HepG2 (cell line): ENCODE results near the gene AARSD1. TPM values are rescaled to one million over a fixed set of nuclear protein-coding genes. Genes with fewer than 3 reads are reported as not detected.

Experiments used
- MTF1 ChIP-seq: sonication (generic); formaldehyde crosslinking; IDR thresholded peaks from 2 replicates; pipeline ENCODE4 v1.5.0; 2020; ENCODE audit warnings: missing genetic modification reagents
- SAFB2 ChIP-seq: sonication (generic); formaldehyde crosslinking; IDR thresholded peaks from 2 replicates; pipeline ENCODE4 v1.5.1; 2020; ENCODE audit warnings: missing genetic modification reagents, low read depth, mild to moderate bottlenecking, borderline replicate concordance
- ZNF264 ChIP-seq: sonication (generic); formaldehyde crosslinking; IDR thresholded peaks from 2 replicates; pipeline ENCODE4 v1.4.0; 2020; ENCODE audit warnings: missing genetic modification reagents
- polyA plus RNA-seq, 8 experiments: library from polyadenylated mRNA; depleted of rRNA in 3 of 8; stranded (reverse) in 7 of 8; unstranded in 1 of 8; fragments of >200 nt; fragmentation: Illumina TruSeq in 4 of 8; extraction: Trizol in 4 of 8; gene quantifications; 2 replicates each; pipeline versions ENCODE4 v1.2.1 to v1.2.3, GENCODE V29; 2011 to 2016; ENCODE audit warnings: low read depth in 4 of 8, missing spikeins in 1 of 8, mixed read lengths in 1 of 8; ENCODE audit not compliant: insufficient read depth in 1 of 8
- total RNA-seq, 5 experiments: library from RNA; depleted of rRNA; stranded (reverse); fragments of >200 nt; fragmentation: Illumina TruSeq; extraction: Trizol; gene quantifications; 2 replicates each; pipeline ENCODE4 v1.2.3, GENCODE V29; 2016; ENCODE audit warnings: low read depth in 1 of 5
- TF ChIP-seq, protein P1 (sequence below): sonication (generic); formaldehyde crosslinking; IDR thresholded peaks from 2 replicates; pipeline ENCODE4 v1.4.0; 2020; ENCODE audit warnings: mild to moderate bottlenecking, missing genetic modification reagents, borderline replicate concordance
- TF ChIP-seq, protein P2 (sequence below): sonication (generic); formaldehyde crosslinking; IDR thresholded peaks from 2 replicates; pipeline ENCODE4 v1.5.0; 2020; ENCODE audit warnings: mild to moderate bottlenecking, missing genetic modification reagents, borderline replicate concordance
- TF ChIP-seq, protein P3 (sequence below): sonication (generic); formaldehyde crosslinking; IDR thresholded peaks from 2 replicates; pipeline ENCODE4 v1.4.0; 2020; ENCODE audit warnings: missing genetic modification reagents
- TF ChIP-seq, protein P4 (sequence below): IDR thresholded peaks from 2 replicates; pipeline ENCODE4 v1.4.0; 2020; ENCODE audit warnings: mild to moderate bottlenecking, missing genetic modification reagents
- TF ChIP-seq, protein P5 (sequence below): IDR thresholded peaks from 2 replicates; pipeline ENCODE4 v1.6.1; 2012; ENCODE audit warnings: inconsistent platforms

Gene AARSD1
- total and polyA plus RNA-seq, 2 of the 13 experiments (the other 11 are each of a cell fraction or from before 2014, with no cell fraction given), result 24.7 to 29.3 TPM

DNA sequence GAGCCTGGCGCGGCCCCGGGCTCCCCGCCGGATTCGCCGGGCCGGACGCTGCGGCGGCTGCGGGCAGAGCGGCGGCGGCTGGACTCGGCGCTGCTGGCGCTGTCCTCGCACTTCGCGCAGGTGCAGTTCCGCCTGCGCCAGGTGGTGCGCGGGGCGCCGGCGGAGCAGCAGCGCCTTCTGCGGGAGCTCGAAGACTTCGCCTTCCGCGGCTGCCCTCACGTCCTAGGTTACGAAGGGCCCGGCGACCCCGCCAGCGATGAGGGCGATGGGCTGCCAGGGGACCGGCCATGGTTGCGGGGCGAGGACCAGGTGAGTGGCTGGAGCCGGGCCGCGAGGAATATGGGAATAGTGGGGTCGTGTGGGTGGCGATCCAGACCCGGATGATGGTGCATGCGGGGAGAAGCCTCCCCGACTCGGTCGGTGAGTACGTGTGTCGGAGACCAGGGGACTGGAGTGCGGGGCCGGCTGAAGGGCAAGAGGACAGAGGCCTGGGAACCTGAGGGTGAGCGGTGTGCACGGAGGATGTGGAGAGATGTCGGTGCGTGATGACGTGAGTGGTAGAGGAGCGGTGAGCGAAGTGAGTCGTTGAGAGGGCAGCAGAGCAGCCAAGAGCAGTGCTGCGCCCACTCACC is 16.6 kb upstream of the AARSD1 start (continued):
- TF ChIP-seq, protein P1, sequence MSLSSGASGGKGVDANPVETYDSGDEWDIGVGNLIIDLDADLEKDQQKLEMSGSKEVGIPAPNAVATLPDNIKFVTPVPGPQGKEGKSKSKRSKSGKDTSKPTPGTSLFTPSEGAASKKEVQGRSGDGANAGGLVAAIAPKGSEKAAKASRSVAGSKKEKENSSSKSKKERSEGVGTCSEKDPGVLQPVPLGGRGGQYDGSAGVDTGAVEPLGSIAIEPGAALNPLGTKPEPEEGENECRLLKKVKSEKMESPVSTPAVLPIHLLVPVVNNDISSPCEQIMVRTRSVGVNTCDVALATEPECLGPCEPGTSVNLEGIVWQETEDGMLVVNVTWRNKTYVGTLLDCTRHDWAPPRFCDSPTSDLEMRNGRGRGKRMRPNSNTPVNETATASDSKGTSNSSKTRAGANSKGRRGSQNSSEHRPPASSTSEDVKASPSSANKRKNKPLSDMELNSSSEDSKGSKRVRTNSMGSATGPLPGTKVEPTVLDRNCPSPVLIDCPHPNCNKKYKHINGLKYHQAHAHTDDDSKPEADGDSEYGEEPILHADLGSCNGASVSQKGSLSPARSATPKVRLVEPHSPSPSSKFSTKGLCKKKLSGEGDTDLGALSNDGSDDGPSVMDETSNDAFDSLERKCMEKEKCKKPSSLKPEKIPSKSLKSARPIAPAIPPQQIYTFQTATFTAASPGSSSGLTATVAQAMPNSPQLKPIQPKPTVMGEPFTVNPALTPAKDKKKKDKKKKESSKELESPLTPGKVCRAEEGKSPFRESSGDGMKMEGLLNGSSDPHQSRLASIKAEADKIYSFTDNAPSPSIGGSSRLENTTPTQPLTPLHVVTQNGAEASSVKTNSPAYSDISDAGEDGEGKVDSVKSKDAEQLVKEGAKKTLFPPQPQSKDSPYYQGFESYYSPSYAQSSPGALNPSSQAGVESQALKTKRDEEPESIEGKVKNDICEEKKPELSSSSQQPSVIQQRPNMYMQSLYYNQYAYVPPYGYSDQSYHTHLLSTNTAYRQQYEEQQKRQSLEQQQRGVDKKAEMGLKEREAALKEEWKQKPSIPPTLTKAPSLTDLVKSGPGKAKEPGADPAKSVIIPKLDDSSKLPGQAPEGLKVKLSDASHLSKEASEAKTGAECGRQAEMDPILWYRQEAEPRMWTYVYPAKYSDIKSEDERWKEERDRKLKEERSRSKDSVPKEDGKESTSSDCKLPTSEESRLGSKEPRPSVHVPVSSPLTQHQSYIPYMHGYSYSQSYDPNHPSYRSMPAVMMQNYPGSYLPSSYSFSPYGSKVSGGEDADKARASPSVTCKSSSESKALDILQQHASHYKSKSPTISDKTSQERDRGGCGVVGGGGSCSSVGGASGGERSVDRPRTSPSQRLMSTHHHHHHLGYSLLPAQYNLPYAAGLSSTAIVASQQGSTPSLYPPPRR (CRISPR knock-in tag), result peak; percentile 38; the same call in 1 of the 2 replicates
- TF ChIP-seq, protein P2, sequence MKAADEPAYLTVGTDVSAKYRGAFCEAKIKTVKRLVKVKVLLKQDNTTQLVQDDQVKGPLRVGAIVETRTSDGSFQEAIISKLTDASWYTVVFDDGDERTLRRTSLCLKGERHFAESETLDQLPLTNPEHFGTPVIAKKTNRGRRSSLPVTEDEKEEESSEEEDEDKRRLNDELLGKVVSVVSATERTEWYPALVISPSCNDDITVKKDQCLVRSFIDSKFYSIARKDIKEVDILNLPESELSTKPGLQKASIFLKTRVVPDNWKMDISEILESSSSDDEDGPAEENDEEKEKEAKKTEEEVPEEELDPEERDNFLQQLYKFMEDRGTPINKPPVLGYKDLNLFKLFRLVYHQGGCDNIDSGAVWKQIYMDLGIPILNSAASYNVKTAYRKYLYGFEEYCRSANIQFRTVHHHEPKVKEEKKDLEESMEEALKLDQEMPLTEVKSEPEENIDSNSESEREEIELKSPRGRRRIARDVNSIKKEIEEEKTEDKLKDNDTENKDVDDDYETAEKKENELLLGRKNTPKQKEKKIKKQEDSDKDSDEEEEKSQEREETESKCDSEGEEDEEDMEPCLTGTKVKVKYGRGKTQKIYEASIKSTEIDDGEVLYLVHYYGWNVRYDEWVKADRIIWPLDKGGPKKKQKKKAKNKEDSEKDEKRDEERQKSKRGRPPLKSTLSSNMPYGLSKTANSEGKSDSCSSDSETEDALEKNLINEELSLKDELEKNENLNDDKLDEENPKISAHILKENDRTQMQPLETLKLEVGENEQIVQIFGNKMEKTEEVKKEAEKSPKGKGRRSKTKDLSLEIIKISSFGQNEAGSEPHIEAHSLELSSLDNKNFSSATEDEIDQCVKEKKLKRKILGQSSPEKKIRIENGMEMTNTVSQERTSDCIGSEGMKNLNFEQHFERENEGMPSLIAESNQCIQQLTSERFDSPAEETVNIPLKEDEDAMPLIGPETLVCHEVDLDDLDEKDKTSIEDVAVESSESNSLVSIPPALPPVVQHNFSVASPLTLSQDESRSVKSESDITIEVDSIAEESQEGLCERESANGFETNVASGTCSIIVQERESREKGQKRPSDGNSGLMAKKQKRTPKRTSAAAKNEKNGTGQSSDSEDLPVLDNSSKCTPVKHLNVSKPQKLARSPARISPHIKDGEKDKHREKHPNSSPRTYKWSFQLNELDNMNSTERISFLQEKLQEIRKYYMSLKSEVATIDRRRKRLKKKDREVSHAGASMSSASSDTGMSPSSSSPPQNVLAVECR (CRISPR knock-in tag), result peak; percentile 85
- TF ChIP-seq MTF1 (CRISPR knock-in tag) (no peak), SAFB2 (CRISPR knock-in tag) (peak; percentile 80; the same call in 1 of the 2 replicates), ZNF264 (CRISPR knock-in tag) (peak; percentile 31; the same call in 1 of the 2 replicates)
- TF ChIP-seq, protein P3, sequence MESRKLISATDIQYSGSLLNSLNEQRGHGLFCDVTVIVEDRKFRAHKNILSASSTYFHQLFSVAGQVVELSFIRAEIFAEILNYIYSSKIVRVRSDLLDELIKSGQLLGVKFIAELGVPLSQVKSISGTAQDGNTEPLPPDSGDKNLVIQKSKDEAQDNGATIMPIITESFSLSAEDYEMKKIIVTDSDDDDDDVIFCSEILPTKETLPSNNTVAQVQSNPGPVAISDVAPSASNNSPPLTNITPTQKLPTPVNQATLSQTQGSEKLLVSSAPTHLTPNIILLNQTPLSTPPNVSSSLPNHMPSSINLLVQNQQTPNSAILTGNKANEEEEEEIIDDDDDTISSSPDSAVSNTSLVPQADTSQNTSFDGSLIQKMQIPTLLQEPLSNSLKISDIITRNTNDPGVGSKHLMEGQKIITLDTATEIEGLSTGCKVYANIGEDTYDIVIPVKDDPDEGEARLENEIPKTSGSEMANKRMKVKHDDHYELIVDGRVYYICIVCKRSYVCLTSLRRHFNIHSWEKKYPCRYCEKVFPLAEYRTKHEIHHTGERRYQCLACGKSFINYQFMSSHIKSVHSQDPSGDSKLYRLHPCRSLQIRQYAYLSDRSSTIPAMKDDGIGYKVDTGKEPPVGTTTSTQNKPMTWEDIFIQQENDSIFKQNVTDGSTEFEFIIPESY (CRISPR knock-in tag), result 0 out of 2 replicates have a peak, but pooled peaks have one; percentile 12
- TF ChIP-seq, protein P4, sequence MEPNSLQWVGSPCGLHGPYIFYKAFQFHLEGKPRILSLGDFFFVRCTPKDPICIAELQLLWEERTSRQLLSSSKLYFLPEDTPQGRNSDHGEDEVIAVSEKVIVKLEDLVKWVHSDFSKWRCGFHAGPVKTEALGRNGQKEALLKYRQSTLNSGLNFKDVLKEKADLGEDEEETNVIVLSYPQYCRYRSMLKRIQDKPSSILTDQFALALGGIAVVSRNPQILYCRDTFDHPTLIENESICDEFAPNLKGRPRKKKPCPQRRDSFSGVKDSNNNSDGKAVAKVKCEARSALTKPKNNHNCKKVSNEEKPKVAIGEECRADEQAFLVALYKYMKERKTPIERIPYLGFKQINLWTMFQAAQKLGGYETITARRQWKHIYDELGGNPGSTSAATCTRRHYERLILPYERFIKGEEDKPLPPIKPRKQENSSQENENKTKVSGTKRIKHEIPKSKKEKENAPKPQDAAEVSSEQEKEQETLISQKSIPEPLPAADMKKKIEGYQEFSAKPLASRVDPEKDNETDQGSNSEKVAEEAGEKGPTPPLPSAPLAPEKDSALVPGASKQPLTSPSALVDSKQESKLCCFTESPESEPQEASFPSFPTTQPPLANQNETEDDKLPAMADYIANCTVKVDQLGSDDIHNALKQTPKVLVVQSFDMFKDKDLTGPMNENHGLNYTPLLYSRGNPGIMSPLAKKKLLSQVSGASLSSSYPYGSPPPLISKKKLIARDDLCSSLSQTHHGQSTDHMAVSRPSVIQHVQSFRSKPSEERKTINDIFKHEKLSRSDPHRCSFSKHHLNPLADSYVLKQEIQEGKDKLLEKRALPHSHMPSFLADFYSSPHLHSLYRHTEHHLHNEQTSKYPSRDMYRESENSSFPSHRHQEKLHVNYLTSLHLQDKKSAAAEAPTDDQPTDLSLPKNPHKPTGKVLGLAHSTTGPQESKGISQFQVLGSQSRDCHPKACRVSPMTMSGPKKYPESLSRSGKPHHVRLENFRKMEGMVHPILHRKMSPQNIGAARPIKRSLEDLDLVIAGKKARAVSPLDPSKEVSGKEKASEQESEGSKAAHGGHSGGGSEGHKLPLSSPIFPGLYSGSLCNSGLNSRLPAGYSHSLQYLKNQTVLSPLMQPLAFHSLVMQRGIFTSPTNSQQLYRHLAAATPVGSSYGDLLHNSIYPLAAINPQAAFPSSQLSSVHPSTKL (CRISPR knock-in tag), result peak; percentile 10; the same call in 1 of the 2 replicates
- TF ChIP-seq, protein P5, sequence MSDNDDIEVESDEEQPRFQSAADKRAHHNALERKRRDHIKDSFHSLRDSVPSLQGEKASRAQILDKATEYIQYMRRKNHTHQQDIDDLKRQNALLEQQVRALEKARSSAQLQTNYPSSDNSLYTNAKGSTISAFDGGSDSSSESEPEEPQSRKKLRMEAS, result peak; percentile 92
